Osteoblast (primary cell): Measurements from ENCODE around the gene ITIH5. TPM values are rescaled to one million over a fixed set of nuclear protein-coding genes. Genes with fewer than 3 reads are reported as not detected.

Source experiments
- DNase-seq: peaks from one replicate; pipeline ENCODE4 v3.0.0; 2011; ENCODE audit warnings: low spot score, mixed read lengths; ENCODE audit not compliant: insufficient read length; ENCODE audit errors: missing footprints
- H2AFZ ChIP-seq: 2 replicates; pipeline ENCODE4 v1.6.0; 2011; ENCODE audit warnings: mild to moderate bottlenecking, low read length
- H3K27ac ChIP-seq: 2 replicates; pipeline ENCODE4 v1.5.1; 2011; ENCODE audit warnings: mild to moderate bottlenecking, low read depth, low read length, moderate library complexity
- H3K27me3 ChIP-seq: 2 replicates; pipeline ENCODE4 v1.6.0; 2012; ENCODE audit warnings: mild to moderate bottlenecking, control low read depth, inconsistent platforms, low read length, moderate library complexity; ENCODE audit not compliant: insufficient read depth
- H3K36me3 ChIP-seq: 2 replicates; pipeline ENCODE4 v1.5.1; 2011; ENCODE audit warnings: mild to moderate bottlenecking, low read length, control low read depth, moderate library complexity; ENCODE audit not compliant: insufficient read depth
- H3K4me1 ChIP-seq: 2 replicates; pipeline ENCODE4 v1.5.1; 2011; ENCODE audit warnings: mild to moderate bottlenecking, low read length, control low read depth, moderate library complexity; ENCODE audit not compliant: insufficient read depth
- H3K4me2 ChIP-seq: 2 replicates; pipeline ENCODE4 v1.6.0; 2011; ENCODE audit warnings: mild to moderate bottlenecking, low read length; ENCODE audit not compliant: insufficient read depth
- H3K4me3 ChIP-seq: fragments of 200-600 bp; sonication (generic); 3 replicates; pipeline ENCODE4 v1.5.1; 2012; ENCODE audit warnings: mild to moderate bottlenecking, low read length, inconsistent platforms; ENCODE audit not compliant: insufficient read depth
- H3K79me2 ChIP-seq: 2 replicates; pipeline ENCODE4 v1.6.0; 2012; ENCODE audit warnings: mild to moderate bottlenecking, low read length, control low read depth, inconsistent platforms; ENCODE audit not compliant: insufficient read depth
- H3K9me3 ChIP-seq: 2 replicates; pipeline ENCODE4 v1.5.1; 2011; ENCODE audit warnings: low read depth, low read length, control low read depth
- H4K20me1 ChIP-seq: 2 replicates; pipeline ENCODE4 v1.6.0; 2012; ENCODE audit warnings: mild to moderate bottlenecking, low read length, control low read depth; ENCODE audit not compliant: insufficient read depth
- CTCF ChIP-seq: IDR thresholded peaks from 2 replicates; pipeline ENCODE4 v1.5.1; 2011; ENCODE audit warnings: mild to moderate bottlenecking, low read depth, low read length, moderate library complexity; ENCODE audit errors: extremely low read depth
- total RNA-seq: library from RNA; depleted of rRNA; stranded (reverse); fragments of >200 nt; gene quantifications from 2 replicates; pipeline ENCODE4 v1.2.3, GENCODE V29; 2012

Gene ITIH5
- total RNA-seq, 1 donor, result 2.2 TPM

GRCh38 chr10:7550013-7550412 lies 116.8 kb downstream of the ITIH5 start:
- Histone ChIP-seq H3K9me3 (no peaks in the 10 kb centered on the region), H3K4me3 (no peak overlapping the region), H3K4me2 (no peak overlapping the region), H2AFZ (no peak overlapping the region), H3K4me1 (no peaks in the 10 kb centered on the region), H3K27me3 (no peaks in the 10 kb centered on the region), H3K27ac (no peak overlapping the region), H4K20me1 (no peaks in the 10 kb centered on the region), H3K36me3 (no peaks in the 10 kb centered on the region), H3K79me2 (no peaks in the 10 kb centered on the region)
- no peak for TF ChIP-seq CTCF
- DNase-seq, result no peak

GRCh38 chr10:7547829-7548228 lies 118.9 kb downstream of the ITIH5 start:
- Histone ChIP-seq H3K4me3 (no peak overlapping the region), H3K36me3 (no peaks in the 10 kb centered on the region), H3K27me3 (no peaks in the 10 kb centered on the region), H3K79me2 (no peaks in the 10 kb centered on the region), H3K27ac (no peak overlapping the region), H3K9me3 (no peaks in the 10 kb centered on the region), H3K4me2 (no peak overlapping the region), H3K4me1 (no peaks in the 10 kb centered on the region), H2AFZ (no peak overlapping the region), H4K20me1 (no peaks in the 10 kb centered on the region)
- no peak for TF ChIP-seq CTCF
- no peak for DNase-seq

- no peaks in the 10 kb centered on the region for H3K4me1 ChIP-seq
- H3K36me3 ChIP-seq, result no peaks in the 10 kb centered on the region
- H2AFZ ChIP-seq, result no peak overlapping the region
- no peak for TF ChIP-seq CTCF
- no peaks in the 10 kb centered on the region for H3K9me3 ChIP-seq
- H3K79me2 ChIP-seq, result no peaks in the 10 kb centered on the region
- H4K20me1 ChIP-seq, result no peaks in the 10 kb centered on the region
- no peak overlapping the region for H3K4me2 ChIP-seq
- no peak for DNase-seq
- no peak overlapping the region for H3K27ac ChIP-seq
- no peak overlapping the region for H3K4me3 ChIP-seq
- no peaks in the 10 kb centered on the region for H3K27me3 ChIP-seq
These were observed 119.6 kb downstream of the ITIH5 start for GRCh38 chr10:7547206-7547605.

- Histone ChIP-seq H3K79me2 (no peaks in the 10 kb centered on the region), H3K4me2 (no peak overlapping the region), H3K36me3 (no peaks in the 10 kb centered on the region), H3K27me3 (no peaks in the 10 kb centered on the region), H3K4me3 (no peak overlapping the region), H2AFZ (no peak overlapping the region), H3K27ac (no peak overlapping the region), H3K9me3 (peaks cover 2% of the 10 kb centered on the region), H3K4me1 (no peaks in the 10 kb centered on the region), H4K20me1 (no peaks in the 10 kb centered on the region)
- no peak for DNase-seq
- TF ChIP-seq CTCF, result no peak
These were observed 120.3 kb downstream of the ITIH5 start for GRCh38 chr10:7546385-7546967.
